ENCODE results near the gene RIBC2. TPM values are rescaled to one million over a fixed set of nuclear protein-coding genes. Genes with fewer than 3 reads are reported as not detected.

RIBC2 gene
- total and polyA plus RNA-seq, 2 of the 13 experiments (the other 11 are each of a cell fraction or from before 2014, with no cell fraction given): 0.55 TPM; not detected in 1

- no peak overlapping the region for H3K4me2 ChIP-seq (ENCODE audit: low read depth, low read length)
- no peaks in the 10 kb centered on the region for H3K36me3 ChIP-seq (replicated peaks in 1 of 2; ENCODE audit: control insufficient read depth in 1 of 2, insufficient read depth in 2 of 2, low read length in 2 of 2)
- POLR2A ChIA-PET: no interaction called here
- H3K4me3 ChIP-seq (replicated peaks in 1 of 3; ENCODE audit: insufficient read depth in 1 of 3, low read depth in 2 of 3, low read length in 3 of 3): no peak overlapping the region
- in situ Hi-C loops (cut with HindIII; ENCODE audit: extremely low pct_ligation_motif_present, low pct_unique_long_range_greater_than_20kb): loop anchor here (5.0 kb wide), 1 partner anchor 48 kb away; no protein-coding TSS in a partner anchor
- H3K9me3 ChIP-seq (ENCODE audit: low read length): no peaks in the 10 kb centered on the region
- H4K20me1 ChIP-seq (ENCODE audit: insufficient read depth, low read length): no peaks in the 10 kb centered on the region
- DNase-seq (ENCODE audit: low spot score) (no peak), ATAC-seq (no peak; the same call in 2 of the 3 replicates), FAIRE-seq (no peak)
- no peak overlapping the region for H3K27ac ChIP-seq (ENCODE audit: extremely low read length, insufficient read depth, low read length)
- 56% methylated on average over 4 of the region's 5 CpGs for WGBS (ENCODE audit: low lambda C conversion rate)
- H3K27me3 ChIP-seq (ENCODE audit: control insufficient read depth in 1 of 2, insufficient read depth in 2 of 2, low read length in 2 of 2): peaks cover 3 to 22% of the 10 kb centered on the region in 2 experiments; a peak in 3 of 5 replicates
- no TSS peak for BruUV-seq (replicated peaks)
- no peaks in the 10 kb centered on the region for H3K79me2 ChIP-seq (ENCODE audit: insufficient read depth, low read length)
- no peaks in the 10 kb centered on the region for H3K4me1 ChIP-seq (ENCODE audit: insufficient read depth, low read length)
- CTCF ChIA-PET (ENCODE audit: low intra/inter-chr PET ratio, low total read pairs): no interaction called here
- no peak overlapping the region for H2AFZ ChIP-seq (ENCODE audit: low read length)
- no peak overlapping the region for H3K9ac ChIP-seq (ENCODE audit: insufficient read depth, low read depth, low read length)
- intact Hi-C loops (cut with micrococcal nuclease; ENCODE audit: unreplicated experiment): no loop called here
- TF ChIP-seq ARID4A (CRISPR knock-in tag; IDR thresholded peaks at IDR 0.05; ENCODE audit: borderline replicate concordance) (no peak), ZBTB3 (CRISPR knock-in tag; IDR thresholded peaks at IDR 0.05; ENCODE audit: borderline replicate concordance, low read depth) (no peak), FOXO4 (CRISPR knock-in tag; conservative IDR thresholded peaks at IDR 0.05) (no peak), ZFP36L2 (CRISPR knock-in tag; IDR thresholded peaks at IDR 0.05) (no peak), WIZ (CRISPR knock-in tag; IDR thresholded peaks at IDR 0.05) (no peak), TOE1 (CRISPR knock-in tag; IDR thresholded peaks at IDR 0.05) (no peak), RFX5 (IDR thresholded peaks at IDR 0.05; ENCODE audit: low read depth, low read length) (no peak), KDM2A (CRISPR knock-in tag; IDR thresholded peaks at IDR 0.05; ENCODE audit: borderline replicate concordance, low read depth) (no peak), SAFB2 (CRISPR knock-in tag; IDR thresholded peaks at IDR 0.05; ENCODE audit: borderline replicate concordance, low read depth) (no peak), XBP1 (CRISPR knock-in tag; IDR thresholded peaks at IDR 0.05) (no peak), MBNL3 (CRISPR knock-in tag; conservative IDR thresholded peaks at IDR 0.05) (no peak), ZNF609 (CRISPR knock-in tag; IDR thresholded peaks at IDR 0.05; ENCODE audit: borderline replicate concordance) (no peak), ZNF784 (CRISPR knock-in tag; IDR thresholded peaks at IDR 0.05; ENCODE audit: borderline replicate concordance) (no peak)
These were observed 11.6 kb downstream of the RIBC2 start for GRCh38 chr22:45425101-45425500.

Data from HepG2 (cell line).